Measurements from ENCODE around the gene SLC31A2. TPM values are rescaled to one million over a fixed set of nuclear protein-coding genes. Genes with fewer than 3 reads are reported as not detected.

Gene SLC31A2
- total and polyA plus RNA-seq, 3 donors from 2014 or later = 38.8 to 42.4 (median 40.3) TPM

- TF ChIP-seq POLR2A (IDR thresholded peaks at IDR 0.05) = no peak
Measured at GRCh38 chr9:113125386-113126035, 25.3 kb upstream of the SLC31A2 start.

GRCh38 chr9:113129466-113129865, 21.3 kb upstream of the SLC31A2 start:
- no peak for TF ChIP-seq CTCF (IDR thresholded peaks at IDR 0.05)
- no peak for TF ChIP-seq POLR2A (IDR thresholded peaks at IDR 0.05)
- no peaks in the 10 kb centered on the region for H3K9me3 ChIP-seq
- no peak overlapping the region for H3K27ac ChIP-seq
- H3K4me3 ChIP-seq = no peak overlapping the region
- H3K4me1 ChIP-seq = no peaks in the 10 kb centered on the region
- H3K27me3 ChIP-seq = no peaks in the 10 kb centered on the region
- intact Hi-C loops (cut with DNase I; ENCODE audit: low total_unique reads) = no loop called here
- H3K36me3 ChIP-seq (ENCODE audit: low read depth, missing control alignments) = no peaks in the 10 kb centered on the region
- no peak for DNase-seq

More at GRCh38 chr9:113125386-113126035, 25.3 kb upstream of the SLC31A2 start:
- H3K4me1 ChIP-seq = no peaks in the 10 kb centered on the region
- intact Hi-C loops (cut with DNase I; ENCODE audit: low total_unique reads) = no loop called here
- H3K9me3 ChIP-seq = no peaks in the 10 kb centered on the region
- no peak overlapping the region for H3K27ac ChIP-seq
- WGBS, 2 donors = 77 to 87% methylated on average over 4 of the region's 4 CpGs
- no peak for DNase-seq
- no peaks in the 10 kb centered on the region for H3K36me3 ChIP-seq (ENCODE audit: low read depth, missing control alignments)
- H3K4me3 ChIP-seq = no peak overlapping the region
- H3K27me3 ChIP-seq = no peaks in the 10 kb centered on the region

GRCh38 chr9:113129884-113130283, 20.9 kb upstream of the SLC31A2 start:
- H3K27ac ChIP-seq = no peak overlapping the region
- TF ChIP-seq CTCF (IDR thresholded peaks at IDR 0.05) (no peak), POLR2A (IDR thresholded peaks at IDR 0.05) (no peak)
- 50 to 60% methylated on average over 4 of the region's 4 CpGs for WGBS, 2 donors

GRCh38 chr9:113131689-113132151, 19.1 kb upstream of the SLC31A2 start:
- Histone ChIP-seq H3K4me1 (no peaks in the 10 kb centered on the region), H3K9me3 (no peaks in the 10 kb centered on the region), H3K4me3 (no peak overlapping the region), H3K27me3 (no peaks in the 10 kb centered on the region), H3K27ac (no peak overlapping the region), H3K36me3 (ENCODE audit: low read depth, missing control alignments) (no peaks in the 10 kb centered on the region)
- WGBS, 2 donors = 28 to 33% methylated on average over 3 of the region's 3 CpGs
- intact Hi-C loops (cut with DNase I; ENCODE audit: low total_unique reads) = no loop called here
- TF ChIP-seq POLR2A (IDR thresholded peaks at IDR 0.05) (no peak), CTCF (IDR thresholded peaks at IDR 0.05) (no peak)
- DNase-seq = no peak

More at GRCh38 chr9:113129884-113130283, 20.9 kb upstream of the SLC31A2 start:
- Histone ChIP-seq H3K4me3 (no peak overlapping the region), H3K27me3 (no peaks in the 10 kb centered on the region), H3K4me1 (no peaks in the 10 kb centered on the region), H3K36me3 (ENCODE audit: low read depth, missing control alignments) (no peaks in the 10 kb centered on the region), H3K9me3 (no peaks in the 10 kb centered on the region)
- intact Hi-C loops (cut with DNase I; ENCODE audit: low total_unique reads) = no loop called here
- no peak for DNase-seq

GRCh38 chr9:113137196-113138168, 13.3 kb upstream of the SLC31A2 start:
- 79 to 83% methylated on average over 8 to 9 of the region's 9 CpGs for WGBS, 2 donors
- H3K27ac ChIP-seq = no peak overlapping the region
- intact Hi-C loops (cut with DNase I; ENCODE audit: low total_unique reads) = no loop called here
- no peaks in the 10 kb centered on the region for H3K9me3 ChIP-seq
- H3K4me3 ChIP-seq = no peak overlapping the region
- TF ChIP-seq POLR2A (IDR thresholded peaks at IDR 0.05) (no peak), CTCF (IDR thresholded peaks at IDR 0.05) (no peak)
- no peaks in the 10 kb centered on the region for H3K27me3 ChIP-seq
- H3K4me1 ChIP-seq = no peaks in the 10 kb centered on the region
- DNase-seq = no peak
- no peaks in the 10 kb centered on the region for H3K36me3 ChIP-seq (ENCODE audit: low read depth, missing control alignments)
